HPDE6-E6E7 (cell line): ENCODE measurements around the gene KCNJ1.

ENCODE experiments used
- DNase-seq: peaks from one replicate; pipeline ENCODE4 v3.0.0; 2011; ENCODE audit warnings: missing footprints; ENCODE audit errors: extremely low spot score

The KCNJ1 gene

GRCh38 chr11:128901653-128902514 lies 34.8 kb upstream of the KCNJ1 start:
- DNase-seq = no peak

GRCh38 chr11:128900468-128900867 lies 33.4 kb upstream of the KCNJ1 start:
- no peak for DNase-seq

GRCh38 chr11:128898580-128899344 lies 31.7 kb upstream of the KCNJ1 start:
- DNase-seq = no peak

- DNase-seq = no peak
Observed at GRCh38 chr11:128897826-128898225, 30.7 kb upstream of the KCNJ1 start.

- DNase-seq = no peak
Observed at GRCh38 chr11:128896356-128896755, 29.3 kb upstream of the KCNJ1 start.

GRCh38 chr11:128895526-128895925 lies 28.4 kb upstream of the KCNJ1 start:
- no peak for DNase-seq

GRCh38 chr11:128894685-128895084 lies 27.6 kb upstream of the KCNJ1 start:
- no peak for DNase-seq

- DNase-seq = no peak
Observed at GRCh38 chr11:128894286-128894681, 27.2 kb upstream of the KCNJ1 start.

GRCh38 chr11:128893578-128894285 lies 26.6 kb upstream of the KCNJ1 start:
- DNase-seq = no peak

- no peak for DNase-seq
Observed at GRCh38 chr11:128892866-128893565, 25.9 kb upstream of the KCNJ1 start.

- DNase-seq = no peak
Observed at GRCh38 chr11:128891913-128892398, 24.9 kb upstream of the KCNJ1 start.

GRCh38 chr11:128890543-128891368 lies 23.7 kb upstream of the KCNJ1 start, which contains the start of gene KCNJ5:
Gene KCNJ5 (plus strand): TSS chr11:128891356. CDS start chr11:128911274, 19,918 bp downstream.
- DNase-seq = no peak

- no peak for DNase-seq
Observed at GRCh38 chr11:128890216-128890542, 23.1 kb upstream of the KCNJ1 start.

GRCh38 chr11:128889657-128890213 lies 22.6 kb upstream of the KCNJ1 start:
- no peak for DNase-seq

GRCh38 chr11:128888034-128888985 lies 21.2 kb upstream of the KCNJ1 start:
- no peak for DNase-seq

- DNase-seq = no peak
Observed at GRCh38 chr11:128886406-128887124, 19.5 kb upstream of the KCNJ1 start.

- DNase-seq = no peak
Observed at GRCh38 chr11:128884703-128885338, 17.7 kb upstream of the KCNJ1 start.

- DNase-seq = no peak
Observed at GRCh38 chr11:128884054-128884453, 17.0 kb upstream of the KCNJ1 start.
